Anterior cingulate cortex (tissue), 58 donors: ENCODE data around the gene KRT14.
"Not testable (repeated sequence)": the region's sequence is repeated elsewhere in the genome, so short reads cannot be mapped to it uniquely, and the experiment has no call there.

ENCODE experiments used
- DNase-seq, 58 donors: peaks; one replicate each; lab custom pipeline; 2025; lab: John Stamatoyannopoulos, UW

The KRT14 gene

GRCh38 chr17:41586863-41587495 is at the start of gene KRT14:
TSS of gene KRT14 (minus strand) at chr17:41586895. CDS start at chr17:41586834, 61 bp downstream.
- DNase-seq, result no peak

GRCh38 chr17:41635121-41636097 is 48.7 kb upstream of the KRT14 start:
- DNase-seq, result no peak

GRCh38 chr17:41634639-41635038 is 47.9 kb upstream of the KRT14 start:
- DNase-seq, result no peak

GRCh38 chr17:41633556-41634199 is 47.0 kb upstream of the KRT14 start:
- no peak for DNase-seq

GRCh38 chr17:41632482-41633105 is 45.9 kb upstream of the KRT14 start:
- no peak for DNase-seq

- no peak for DNase-seq
Measured at GRCh38 chr17:41631898-41632285, 45.2 kb upstream of the KRT14 start.

GRCh38 chr17:41631025-41631897 is 44.6 kb upstream of the KRT14 start:
- DNase-seq, result no peak

- DNase-seq, result no peak
Measured at GRCh38 chr17:41629826-41630670, 43.4 kb upstream of the KRT14 start.

GRCh38 chr17:41629316-41629715 is 42.6 kb upstream of the KRT14 start:
- DNase-seq, result no peak

- not testable (repeated sequence) for DNase-seq
Measured at GRCh38 chr17:41628621-41629255, 42.0 kb upstream of the KRT14 start.

- not testable (repeated sequence) for DNase-seq
Measured at GRCh38 chr17:41628073-41628370, 41.3 kb upstream of the KRT14 start.

- no peak for DNase-seq
Measured at GRCh38 chr17:41627316-41628072, 40.8 kb upstream of the KRT14 start.

GRCh38 chr17:41626914-41627295 is 40.2 kb upstream of the KRT14 start:
- not testable (repeated sequence) for DNase-seq

GRCh38 chr17:41626028-41626913 is 39.6 kb upstream of the KRT14 start:
- not testable (repeated sequence) for DNase-seq

- DNase-seq, result no peak
Measured at GRCh38 chr17:41625602-41626001, 38.9 kb upstream of the KRT14 start.

- no peak for DNase-seq
Measured at GRCh38 chr17:41624208-41625101, 37.8 kb upstream of the KRT14 start, which contains the start of gene KRT17. TSS of gene KRT17 (minus strand) at chr17:41624575. CDS start at chr17:41624509, 66 bp downstream.
